Suprapubic skin (tissue), 4 donors: ENCODE measurements around the gene C13orf46. TPM values are rescaled to one million over a fixed set of nuclear protein-coding genes. Genes with fewer than 3 reads are reported as not detected.

ENCODE experiments used
- DNase-seq, 2 donors: peaks; one replicate each; pipeline ENCODE4 v3.0.0-alpha.2; 2019; ENCODE audit warnings: low spot score in 2 of 2
- H3K27ac ChIP-seq: fragments of 200-600 bp; sonication (generic); one replicate; pipeline ENCODE4 v1.5.1; 2019
- H3K27me3 ChIP-seq: fragments of 200-600 bp; sonication (generic); one replicate; pipeline ENCODE4 v1.5.1; 2019
- H3K36me3 ChIP-seq: fragments of 200-600 bp; sonication (generic); one replicate; pipeline ENCODE4 v1.5.1; 2019
- H3K4me1 ChIP-seq: fragments of 200-600 bp; sonication (generic); one replicate; pipeline ENCODE4 v1.5.1; 2019
- H3K4me3 ChIP-seq: fragments of 200-600 bp; sonication (generic); one replicate; pipeline ENCODE4 v1.5.1; 2019; ENCODE audit warnings: mild to moderate bottlenecking
- H3K9me3 ChIP-seq: fragments of 200-600 bp; sonication (generic); one replicate; pipeline ENCODE4 v1.5.1; 2019
- EP300 ChIP-seq: sonication (generic); formaldehyde crosslinking; IDR thresholded peaks from one replicate; pipeline ENCODE4 v1.6.1; 2017; ENCODE audit warnings: antibody characterized with exemption
- POLR2A ChIP-seq, 2 donors: fragments of 450-650 bp; IDR thresholded peaks; one replicate each; pipeline ENCODE4 v1.6.1; 2017; ENCODE audit warnings: antibody characterized with exemption in 2 of 2, mild to moderate bottlenecking in 2 of 2, moderate library complexity in 2 of 2
- POLR2AphosphoS5 ChIP-seq, 3 donors: sonication (generic); formaldehyde crosslinking; IDR thresholded peaks; one replicate each; pipeline ENCODE4 v1.6.1; 2017; ENCODE audit warnings: antibody characterized with exemption in 3 of 3
- WGBS: methylation state at CpG from one replicate; pipeline ENCODE4 v1.1.5; 2018; 5-methylcytosine and 5-hydroxymethylcytosine counted together
- total RNA-seq, 4 donors: library from RNA; depleted of rRNA; stranded (reverse); fragments of >200 nt; gene quantifications; one replicate each; pipeline ENCODE4 v1.1.0, GENCODE V29; 2016
- TF ChIP-seq, protein P1 (sequence below), 2 donors: fragments of 200-600 bp in 1 of 2; fragments of 450-650 bp in 1 of 2; sonication (generic) in 1 of 2; IDR thresholded peaks; one replicate each; pipeline ENCODE4 v1.5.1; 2016 to 2019; ENCODE audit warnings: antibody characterized with exemption in 2 of 2, mild to moderate bottlenecking in 1 of 2, moderate library complexity in 1 of 2

The C13orf46 gene
- total RNA-seq, 4 donors from 2014 or later = 0.16 to 1.4 (median 0.53) TPM

DNA sequence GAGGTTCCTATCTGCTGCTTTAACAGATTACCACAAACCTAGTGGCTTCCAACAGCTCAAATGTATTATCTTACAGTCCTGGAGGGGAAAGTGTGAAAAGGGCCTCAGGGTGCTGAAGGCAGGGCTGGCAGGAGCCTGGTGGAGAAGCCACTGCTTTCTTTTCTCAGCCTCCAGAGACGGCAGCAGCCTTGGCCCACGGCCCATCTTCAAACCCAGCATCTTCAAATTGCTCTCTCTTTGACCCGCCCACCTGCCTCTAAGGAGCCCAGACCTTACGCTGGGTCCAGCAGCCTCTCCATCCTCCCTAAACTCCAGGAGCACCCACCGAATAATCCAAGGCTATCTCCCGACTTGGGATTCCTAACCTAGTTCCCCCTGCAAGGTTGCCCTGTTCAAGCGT lies 35.6 kb downstream of the C13orf46 start:
- Histone ChIP-seq H3K27me3 (peaks cover 8% of the 10 kb centered on the region), H3K27ac (no peak overlapping the region), H3K4me1 (peaks cover 11% of the 10 kb centered on the region), H3K4me3 (no peak overlapping the region), H3K9me3 (no peaks in the 10 kb centered on the region), H3K36me3 (no peaks in the 10 kb centered on the region)
- no peak for DNase-seq
- 56% methylated on average over 7 of the region's 7 CpGs for WGBS
- no peak for TF ChIP-seq EP300

DNA sequence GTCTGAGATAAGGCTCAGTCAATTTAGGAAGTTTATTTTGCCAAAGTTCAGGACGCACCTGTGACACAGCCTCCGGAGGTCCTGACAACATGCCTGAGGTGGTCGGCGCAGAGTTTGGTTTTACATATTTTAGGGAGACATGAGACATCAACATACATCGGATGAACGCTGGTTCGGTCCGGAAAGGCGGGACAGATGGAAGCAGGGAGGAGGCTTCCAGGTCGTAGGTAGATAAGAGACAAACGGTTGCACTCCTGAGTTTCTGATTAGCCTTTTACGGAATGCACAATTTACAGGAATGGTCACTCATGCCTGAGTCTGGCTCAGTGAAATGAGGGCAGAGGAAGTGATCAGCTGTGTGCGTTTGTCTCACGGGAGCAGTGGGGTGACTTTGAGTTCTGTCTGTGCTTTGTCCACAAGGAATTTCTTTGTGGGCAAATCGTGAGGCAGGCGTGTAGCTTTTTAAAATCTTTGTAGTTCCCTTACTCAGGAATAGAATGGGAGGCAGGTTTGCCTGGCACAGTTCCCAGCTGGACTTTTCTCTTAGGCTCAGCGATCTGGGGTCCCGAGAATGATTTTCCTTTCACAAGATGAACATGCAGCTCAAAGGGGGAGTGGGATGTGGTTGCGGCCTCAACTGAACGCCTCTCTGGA lies 36.2 kb downstream of the C13orf46 start:
- 85% methylated on average over 20 of the region's 20 CpGs for WGBS
- DNase-seq = no peak

DNA sequence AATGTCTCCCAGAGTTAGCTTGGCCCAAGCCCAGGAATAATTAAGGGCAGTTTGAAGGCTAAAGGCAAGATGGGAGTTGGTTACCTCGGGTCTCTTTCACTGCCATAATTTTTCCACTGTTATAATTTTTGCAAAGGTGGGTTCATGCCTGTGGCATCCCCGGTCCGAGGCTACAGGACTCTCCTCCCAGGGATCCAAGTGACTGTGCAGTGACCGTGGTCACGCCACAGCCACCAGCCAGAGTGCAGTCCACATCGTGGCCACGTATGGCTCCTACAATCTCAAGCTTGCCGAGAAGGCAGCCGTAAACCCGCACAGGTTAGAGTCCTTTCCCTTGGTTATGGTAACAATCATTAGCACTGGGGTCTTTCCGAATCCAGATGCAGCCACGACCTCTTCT lies 36.8 kb downstream of the C13orf46 start:
- peaks cover 8% of the 10 kb centered on the region for H3K27me3 ChIP-seq
- H3K4me1 ChIP-seq = peaks cover 11% of the 10 kb centered on the region
- no peak for DNase-seq
- WGBS = 90% methylated on average over 12 of the region's 12 CpGs
- no peaks in the 10 kb centered on the region for H3K9me3 ChIP-seq
- TF ChIP-seq POLR2AphosphoS5 (IDR thresholded peaks at IDR 0.05) (no peak), EP300 (no peak), POLR2A (IDR thresholded peaks at IDR 0.05) (no peak)
- TF ChIP-seq, protein P1, sequence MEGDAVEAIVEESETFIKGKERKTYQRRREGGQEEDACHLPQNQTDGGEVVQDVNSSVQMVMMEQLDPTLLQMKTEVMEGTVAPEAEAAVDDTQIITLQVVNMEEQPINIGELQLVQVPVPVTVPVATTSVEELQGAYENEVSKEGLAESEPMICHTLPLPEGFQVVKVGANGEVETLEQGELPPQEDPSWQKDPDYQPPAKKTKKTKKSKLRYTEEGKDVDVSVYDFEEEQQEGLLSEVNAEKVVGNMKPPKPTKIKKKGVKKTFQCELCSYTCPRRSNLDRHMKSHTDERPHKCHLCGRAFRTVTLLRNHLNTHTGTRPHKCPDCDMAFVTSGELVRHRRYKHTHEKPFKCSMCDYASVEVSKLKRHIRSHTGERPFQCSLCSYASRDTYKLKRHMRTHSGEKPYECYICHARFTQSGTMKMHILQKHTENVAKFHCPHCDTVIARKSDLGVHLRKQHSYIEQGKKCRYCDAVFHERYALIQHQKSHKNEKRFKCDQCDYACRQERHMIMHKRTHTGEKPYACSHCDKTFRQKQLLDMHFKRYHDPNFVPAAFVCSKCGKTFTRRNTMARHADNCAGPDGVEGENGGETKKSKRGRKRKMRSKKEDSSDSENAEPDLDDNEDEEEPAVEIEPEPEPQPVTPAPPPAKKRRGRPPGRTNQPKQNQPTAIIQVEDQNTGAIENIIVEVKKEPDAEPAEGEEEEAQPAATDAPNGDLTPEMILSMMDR (IDR thresholded peaks at IDR 0.05) = no peak
- H3K27ac ChIP-seq = no peak overlapping the region
- no peak overlapping the region for H3K4me3 ChIP-seq
- no peaks in the 10 kb centered on the region for H3K36me3 ChIP-seq

More for the DNA sequence above, 36.2 kb downstream of the C13orf46 start:
- H3K4me3 ChIP-seq = no peak overlapping the region
- H3K27ac ChIP-seq = no peak overlapping the region
- TF ChIP-seq, protein P1 (IDR thresholded peaks at IDR 0.05) = no peak
- TF ChIP-seq EP300 (no peak), POLR2A (IDR thresholded peaks at IDR 0.05) (no peak), POLR2AphosphoS5 (IDR thresholded peaks at IDR 0.05) (no peak)
- H3K27me3 ChIP-seq = peaks cover 8% of the 10 kb centered on the region
- H3K36me3 ChIP-seq = no peaks in the 10 kb centered on the region
- H3K9me3 ChIP-seq = no peaks in the 10 kb centered on the region
- H3K4me1 ChIP-seq = peaks cover 11% of the 10 kb centered on the region

DNA sequence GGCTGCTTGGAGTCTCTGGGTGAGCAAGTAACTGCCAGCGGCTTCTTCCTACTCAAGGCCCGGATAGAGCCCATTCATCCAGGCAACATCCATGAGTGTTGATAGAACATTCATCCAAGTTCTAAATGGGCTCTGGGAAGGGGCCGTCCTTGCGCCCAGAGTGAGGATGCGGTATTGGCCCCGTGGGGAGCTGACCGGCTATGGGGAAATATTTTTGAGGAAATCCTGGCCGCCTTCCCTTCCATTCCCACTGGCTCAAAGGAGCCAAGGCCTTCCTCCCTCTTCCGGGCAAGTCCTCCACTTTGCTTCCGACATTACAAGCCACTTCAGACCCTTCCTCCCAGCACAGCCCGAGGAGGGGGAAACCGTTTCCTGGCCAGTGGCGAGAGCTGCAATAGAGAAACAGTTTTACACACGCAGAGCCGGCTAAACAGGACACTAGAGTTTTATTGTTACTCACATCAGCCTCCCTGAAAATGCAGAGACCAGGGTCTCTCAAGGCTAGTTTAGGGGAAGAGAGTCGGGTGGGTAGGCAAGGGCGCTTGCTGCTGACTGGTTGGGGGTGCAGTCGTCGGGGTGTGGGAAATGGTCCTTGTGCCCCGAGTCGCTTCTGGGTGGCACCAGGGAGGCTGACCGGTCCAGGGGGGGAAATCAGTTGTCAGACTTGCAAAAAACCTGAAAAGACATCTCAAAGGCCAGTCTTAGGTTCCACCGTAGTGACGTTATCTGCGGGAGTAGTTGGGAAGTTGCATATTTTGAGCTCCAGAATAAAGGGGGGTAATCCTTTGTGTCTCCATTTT lies 37.5 kb downstream of the C13orf46 start:
- Histone ChIP-seq H3K27ac (no peak overlapping the region), H3K4me1 (peaks cover 11% of the 10 kb centered on the region), H3K4me3 (no peak overlapping the region), H3K9me3 (no peaks in the 10 kb centered on the region), H3K27me3 (peaks cover 8% of the 10 kb centered on the region), H3K36me3 (no peaks in the 10 kb centered on the region)
- WGBS = 88% methylated on average over 25 of the region's 25 CpGs
- TF ChIP-seq POLR2A (IDR thresholded peaks at IDR 0.05) = no peak
- TF ChIP-seq POLR2AphosphoS5 (IDR thresholded peaks at IDR 0.05) = no peak
- DNase-seq = peak in 1 of 2 donors; percentile 46

DNA sequence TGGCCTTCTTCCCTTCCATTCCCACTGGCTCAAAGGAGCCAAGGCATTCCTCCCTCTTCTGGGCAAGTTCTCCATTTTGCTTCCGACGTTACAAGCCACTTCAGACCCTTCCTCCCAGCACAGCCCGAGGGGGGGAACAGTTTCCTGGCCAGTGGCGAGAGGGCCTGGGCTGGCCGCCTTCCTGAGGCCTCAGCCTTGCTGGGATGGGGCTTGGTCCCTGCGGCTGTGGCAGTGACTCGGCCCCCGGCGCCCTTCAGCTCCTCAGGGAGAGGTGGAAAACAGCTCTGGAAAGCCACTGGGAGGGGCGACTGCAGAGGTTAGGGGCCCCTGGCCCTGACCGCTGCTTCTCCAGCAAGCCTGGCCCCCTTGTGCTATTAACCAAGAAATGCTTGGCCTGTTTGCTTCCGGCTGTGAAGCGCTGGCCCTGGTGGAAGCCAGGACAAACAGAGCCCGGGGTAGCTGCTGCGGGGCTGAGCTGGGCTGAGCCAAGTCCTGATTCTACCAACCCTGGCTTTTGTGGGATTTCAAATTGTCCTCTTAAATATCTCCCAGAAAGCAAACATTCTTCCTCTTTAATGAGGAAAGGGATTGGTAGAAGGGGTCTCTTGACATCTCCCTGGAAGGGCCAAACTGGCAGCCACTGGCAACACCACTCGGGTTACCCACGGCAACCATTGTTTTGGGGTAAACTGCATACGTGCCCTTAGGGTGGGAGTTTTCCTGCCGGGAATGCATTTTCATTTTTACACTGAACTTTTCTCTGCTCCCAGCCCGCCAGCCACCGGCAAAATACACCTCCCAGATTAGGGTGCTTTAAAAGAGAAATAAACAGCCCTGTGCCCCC lies 38.7 kb downstream of the C13orf46 start:
- H3K27me3 ChIP-seq = peaks cover 8% of the 10 kb centered on the region
- 69% methylated on average over 14 of the region's 21 CpGs for WGBS
- H3K4me1 ChIP-seq = peaks cover 11% of the 10 kb centered on the region
- TF ChIP-seq POLR2A (IDR thresholded peaks at IDR 0.05) (no peak), POLR2AphosphoS5 (IDR thresholded peaks at IDR 0.05) (no peak), EP300 (no peak)
- TF ChIP-seq, protein P1 (IDR thresholded peaks at IDR 0.05) = no peak
- no peaks in the 10 kb centered on the region for H3K36me3 ChIP-seq
- peak; percentile 50 to 77 for DNase-seq
- H3K27ac ChIP-seq = peak overlapping the region; percentile 8
- H3K9me3 ChIP-seq = no peaks in the 10 kb centered on the region
- H3K4me3 ChIP-seq = no peak overlapping the region
